HCT116 (cell line): ENCODE results near the gene IL1RAP.

ENCODE experiments used
- EGR1 ChIP-seq: IDR thresholded peaks from 2 replicates; pipeline ENCODE4 v1.6.1; 2012; ENCODE audit warnings: low read depth
- EZH2 ChIP-seq: fragments of 200-600 bp; sonication (generic); IDR thresholded peaks from 2 replicates; pipeline ENCODE4 v1.6.1; 2017; ENCODE audit warnings: antibody characterized with exemption, mixed run types
- EZH2phosphoT487 ChIP-seq: fragments of 200-600 bp; IDR thresholded peaks from 2 replicates; pipeline ENCODE4 v1.6.1; 2018; ENCODE audit warnings: antibody characterized with exemption, borderline replicate concordance
- MAX ChIP-seq: IDR thresholded peaks from 2 replicates; pipeline ENCODE4 v1.6.1; 2012
- POLR2A ChIP-seq: IDR thresholded peaks from 2 replicates; pipeline ENCODE4 v1.7.0; 2011; ENCODE audit warnings: borderline replicate concordance; ENCODE audit not compliant: insufficient read depth, insufficient read length; ENCODE audit errors: extremely low read depth
- TCF7L2 ChIP-seq: IDR thresholded peaks from 2 replicates; pipeline ENCODE4 v1.7.0; 2011; ENCODE audit warnings: borderline replicate concordance, inconsistent platforms; ENCODE audit not compliant: insufficient read depth, insufficient read length; ENCODE audit errors: extremely low read depth
- TF ChIP-seq, protein P1 (sequence below), 3 experiments: fragments of 200-600 bp in 1 of 3; sonication (generic) in 1 of 3; IDR thresholded peaks in 2 of 3; conservative IDR thresholded peaks in 1 of 3; 2 replicates each; pipeline ENCODE4 v1.5.1; 2012 to 2017; ENCODE audit warnings: low read depth in 2 of 3, low read length in 2 of 3, antibody characterized with exemption in 1 of 3, borderline replicate concordance in 1 of 3, control low read depth in 1 of 3, mild to moderate bottlenecking in 1 of 3, mixed read lengths in 1 of 3, mixed run types in 1 of 3, moderate library complexity in 1 of 3; ENCODE audit not compliant: insufficient read depth in 1 of 3

GRCh38 chr3:190505381-190506003, 8.4 kb upstream of the IL1RAP start:
- TF ChIP-seq, protein P1, sequence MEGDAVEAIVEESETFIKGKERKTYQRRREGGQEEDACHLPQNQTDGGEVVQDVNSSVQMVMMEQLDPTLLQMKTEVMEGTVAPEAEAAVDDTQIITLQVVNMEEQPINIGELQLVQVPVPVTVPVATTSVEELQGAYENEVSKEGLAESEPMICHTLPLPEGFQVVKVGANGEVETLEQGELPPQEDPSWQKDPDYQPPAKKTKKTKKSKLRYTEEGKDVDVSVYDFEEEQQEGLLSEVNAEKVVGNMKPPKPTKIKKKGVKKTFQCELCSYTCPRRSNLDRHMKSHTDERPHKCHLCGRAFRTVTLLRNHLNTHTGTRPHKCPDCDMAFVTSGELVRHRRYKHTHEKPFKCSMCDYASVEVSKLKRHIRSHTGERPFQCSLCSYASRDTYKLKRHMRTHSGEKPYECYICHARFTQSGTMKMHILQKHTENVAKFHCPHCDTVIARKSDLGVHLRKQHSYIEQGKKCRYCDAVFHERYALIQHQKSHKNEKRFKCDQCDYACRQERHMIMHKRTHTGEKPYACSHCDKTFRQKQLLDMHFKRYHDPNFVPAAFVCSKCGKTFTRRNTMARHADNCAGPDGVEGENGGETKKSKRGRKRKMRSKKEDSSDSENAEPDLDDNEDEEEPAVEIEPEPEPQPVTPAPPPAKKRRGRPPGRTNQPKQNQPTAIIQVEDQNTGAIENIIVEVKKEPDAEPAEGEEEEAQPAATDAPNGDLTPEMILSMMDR (IDR thresholded peaks at IDR 0.05 in 2 of 3, conservative IDR thresholded peaks at IDR 0.05 in 1 of 3; ENCODE audit: borderline replicate concordance in 1 of 3, insufficient read depth in 1 of 3, low read depth in 2 of 3, low read length in 2 of 3), result no peak
- TF ChIP-seq MAX (no peak), POLR2A (no peak), EGR1 (no peak), EZH2 (no peak), TCF7L2 (no peak), EZH2phosphoT487 (no peak)
